Measurements from ENCODE around the gene NME7.

Gene NME7

DNA sequence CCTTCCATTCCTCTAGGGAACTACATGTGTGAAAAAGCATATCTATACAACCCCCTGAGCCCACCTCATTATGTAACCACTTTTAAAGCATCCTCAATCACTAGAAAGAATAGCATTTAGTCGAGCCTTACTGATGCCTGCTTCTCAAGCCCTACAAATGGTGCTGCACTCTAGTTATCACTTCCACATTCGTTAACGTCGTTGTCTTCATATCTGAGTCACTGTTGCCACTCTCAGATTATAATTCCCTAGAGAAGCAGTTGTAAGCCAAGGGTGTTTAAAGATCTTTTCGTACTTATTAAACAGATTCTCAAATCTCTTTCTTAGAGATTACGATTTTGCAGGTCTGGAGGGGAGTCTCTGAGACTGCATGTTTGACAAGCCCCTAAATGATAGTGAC is 244.6 kb downstream of the NME7 start:
- H3K79me2 ChIP-seq (ENCODE audit: insufficient read depth, low read length): no peaks in the 10 kb centered on the region
- H3F3A ChIP-seq (ENCODE audit: low read depth): no peaks in the 10 kb centered on the region; the same call in 1 of the 2 replicates
- no peaks in the 10 kb centered on the region for H4K20me1 ChIP-seq (ENCODE audit: insufficient read depth, low read length, poor library complexity, severe bottlenecking)
- H3K9ac ChIP-seq (ENCODE audit: low read depth, low read length, poor library complexity, severe bottlenecking): no peak overlapping the region
- no peaks in the 10 kb centered on the region for H3K4me1 ChIP-seq (ENCODE audit: insufficient read depth, low read length, poor library complexity, severe bottlenecking)
- no peaks in the 10 kb centered on the region for H3K9me2 ChIP-seq (replicated peaks; ENCODE audit: low read depth, low read length)
- H2AFZ ChIP-seq (ENCODE audit: low read length): no peak overlapping the region
- TF ChIP-seq CTCF (conservative IDR thresholded peaks at IDR 0.05; ENCODE audit: low read length): no peak
- TF ChIP-seq EZH2phosphoT487 (IDR thresholded peaks at IDR 0.05; ENCODE audit: borderline replicate concordance): no peak
- no peaks in the 10 kb centered on the region for H3K27me3 ChIP-seq (ENCODE audit: insufficient read depth, low read length, poor library complexity, severe bottlenecking)
- no peak overlapping the region for H3K4me3 ChIP-seq (ENCODE audit: low read length, poor library complexity, severe bottlenecking)
- no peaks in the 10 kb centered on the region for H3K9me3 ChIP-seq (ENCODE audit: insufficient read depth, low read depth, low read length)
- H3K36me3 ChIP-seq (ENCODE audit: insufficient read depth, low read length): peaks cover 27% of the 10 kb centered on the region; the same call in 1 of the 2 replicates
- H3K4me2 ChIP-seq (ENCODE audit: low read depth, low read length, poor library complexity, severe bottlenecking): no peak overlapping the region

DNA sequence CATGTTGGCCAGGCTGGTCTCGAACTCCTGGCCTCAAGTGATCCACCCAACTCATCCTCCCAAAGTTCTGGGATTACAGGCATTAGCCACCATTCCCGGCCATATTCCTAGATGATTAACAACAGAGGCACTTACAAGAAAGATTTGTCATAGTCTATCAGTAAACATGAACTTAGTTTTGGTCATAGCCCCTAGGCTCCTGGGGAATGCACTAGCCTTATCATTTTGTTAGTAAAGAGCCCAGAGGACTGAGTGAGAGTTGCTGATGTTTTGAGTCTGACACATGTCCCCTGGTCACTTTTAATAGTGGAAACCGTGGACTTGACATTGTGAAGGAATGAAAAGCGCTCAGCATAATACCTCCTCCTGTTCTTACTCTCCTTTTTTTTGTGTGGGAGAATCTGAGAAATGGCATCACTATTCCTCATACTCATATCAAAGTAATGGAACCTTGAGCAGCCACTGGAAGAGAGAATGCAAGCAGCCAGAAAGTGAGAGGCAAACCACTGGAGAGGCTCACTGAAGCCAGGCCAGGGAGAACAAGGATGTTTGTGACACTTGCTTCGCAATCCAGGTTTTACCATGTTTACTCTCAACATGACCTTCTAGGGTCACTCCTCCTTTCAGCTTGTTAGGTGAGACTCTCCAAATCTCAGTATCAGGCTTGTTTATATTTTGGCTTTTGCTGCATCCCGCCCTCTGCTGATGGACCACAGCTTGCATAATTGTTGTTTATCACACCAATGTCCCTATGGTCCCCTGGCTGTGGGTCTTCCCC is 246.3 kb downstream of the NME7 start:
- H3K4me1 ChIP-seq (ENCODE audit: insufficient read depth, low read length, poor library complexity, severe bottlenecking): no peaks in the 10 kb centered on the region

DNA sequence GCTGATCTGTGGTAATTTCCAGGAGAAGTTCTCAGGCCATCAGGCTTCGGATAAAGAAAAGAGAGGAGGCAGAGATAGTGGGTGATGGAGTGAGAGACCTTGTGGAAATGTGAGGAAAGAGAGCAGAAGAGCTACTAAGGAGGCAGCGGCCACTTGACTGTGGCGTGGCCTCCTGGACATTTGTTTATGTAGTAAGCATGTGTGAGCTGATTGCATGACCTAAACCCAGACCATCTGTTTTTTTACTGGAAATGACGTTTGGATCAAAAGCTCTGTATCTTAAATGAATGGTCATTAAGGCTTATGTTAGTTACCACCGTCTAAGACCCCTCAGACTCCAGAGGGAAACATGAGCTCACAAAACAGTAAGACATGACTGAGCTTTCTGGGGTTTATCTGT is 247.5 kb downstream of the NME7 start:
- peaks cover 2% of the 10 kb centered on the region; the same call in 1 of the 2 replicates for H3K36me3 ChIP-seq (ENCODE audit: insufficient read depth, low read length)
- H3K9me2 ChIP-seq (replicated peaks; ENCODE audit: low read depth, low read length): no peaks in the 10 kb centered on the region
- no peaks in the 10 kb centered on the region for H3K79me2 ChIP-seq (ENCODE audit: insufficient read depth, low read length)
- no peak overlapping the region for H3K4me3 ChIP-seq (ENCODE audit: low read length, poor library complexity, severe bottlenecking)
- H3K9ac ChIP-seq (ENCODE audit: low read depth, low read length, poor library complexity, severe bottlenecking): no peak overlapping the region
- no peaks in the 10 kb centered on the region for H4K20me1 ChIP-seq (ENCODE audit: insufficient read depth, low read length, poor library complexity, severe bottlenecking)
- no peak overlapping the region for H2AFZ ChIP-seq (ENCODE audit: low read length)
- no peaks in the 10 kb centered on the region for H3K9me3 ChIP-seq (ENCODE audit: insufficient read depth, low read depth, low read length)
- TF ChIP-seq CTCF (conservative IDR thresholded peaks at IDR 0.05; ENCODE audit: low read length) (no peak), EZH2phosphoT487 (IDR thresholded peaks at IDR 0.05; ENCODE audit: borderline replicate concordance) (no peak)
- H3K4me2 ChIP-seq (ENCODE audit: low read depth, low read length, poor library complexity, severe bottlenecking): no peak overlapping the region
- no peaks in the 10 kb centered on the region for H3K27me3 ChIP-seq (ENCODE audit: insufficient read depth, low read length, poor library complexity, severe bottlenecking)
- no peaks in the 10 kb centered on the region for H3F3A ChIP-seq (ENCODE audit: low read depth)
- peaks cover 5% of the 10 kb centered on the region for H3K4me1 ChIP-seq (ENCODE audit: insufficient read depth, low read length, poor library complexity, severe bottlenecking)

More for the DNA sequence above, 246.3 kb downstream of the NME7 start:
- H4K20me1 ChIP-seq (ENCODE audit: insufficient read depth, low read length, poor library complexity, severe bottlenecking): no peaks in the 10 kb centered on the region
- TF ChIP-seq CTCF (conservative IDR thresholded peaks at IDR 0.05; ENCODE audit: low read length): no peak
- TF ChIP-seq EZH2phosphoT487 (IDR thresholded peaks at IDR 0.05; ENCODE audit: borderline replicate concordance): no peak
- no peaks in the 10 kb centered on the region for H3K79me2 ChIP-seq (ENCODE audit: insufficient read depth, low read length)
- H3F3A ChIP-seq (ENCODE audit: low read depth): no peaks in the 10 kb centered on the region
- no peak overlapping the region for H3K4me3 ChIP-seq (ENCODE audit: low read length, poor library complexity, severe bottlenecking)
- no peaks in the 10 kb centered on the region for H3K9me3 ChIP-seq (ENCODE audit: insufficient read depth, low read depth, low read length)
- H3K4me2 ChIP-seq (ENCODE audit: low read depth, low read length, poor library complexity, severe bottlenecking): no peak overlapping the region
- peaks cover 12% of the 10 kb centered on the region; the same call in 1 of the 2 replicates for H3K36me3 ChIP-seq (ENCODE audit: insufficient read depth, low read length)
- H2AFZ ChIP-seq (ENCODE audit: low read length): no peak overlapping the region
- no peaks in the 10 kb centered on the region for H3K9me2 ChIP-seq (replicated peaks; ENCODE audit: low read depth, low read length)
- no peaks in the 10 kb centered on the region for H3K27me3 ChIP-seq (ENCODE audit: insufficient read depth, low read length, poor library complexity, severe bottlenecking)
- H3K9ac ChIP-seq (ENCODE audit: low read depth, low read length, poor library complexity, severe bottlenecking): no peak overlapping the region

Data from Loucy (cell line).